Kidney (tissue), 14 donors: ENCODE data around the gene SQOR. TPM values are rescaled to one million over a fixed set of nuclear protein-coding genes. Genes with fewer than 3 reads are reported as not detected.

Experiments
- DNase-seq, 5 donors: peaks; one replicate each; pipeline ENCODE4 v3.0.0-alpha.2; 2013 to 2020
- FAIRE-seq: peaks from 2 replicates; lab custom pipeline; 2012; peaks lifted over from hg19 to GRCh38; lab: Jason Lieb, UNC
- H3K27ac ChIP-seq, 2 donors: one replicate each; pipeline ENCODE4 v1.7.0; 2013; ENCODE audit warnings: low read depth in 2 of 2, low read length in 2 of 2, inconsistent platforms in 1 of 2
- H3K27me3 ChIP-seq: one replicate; pipeline ENCODE4 v1.7.1; 2013; ENCODE audit warnings: low read length, inconsistent platforms; ENCODE audit not compliant: control insufficient read depth, insufficient read depth
- H3K36me3 ChIP-seq, 3 donors: one replicate each; pipeline versions ENCODE4 v1.7.0 to v1.7.1; 2013; ENCODE audit warnings: low read length in 3 of 3, control low read depth in 1 of 3, inconsistent platforms in 1 of 3; ENCODE audit not compliant: insufficient read depth in 3 of 3, control insufficient read depth in 2 of 3
- H3K4me1 ChIP-seq, 3 donors: one replicate each; pipeline versions ENCODE4 v1.7.0 to v1.7.1; 2013; ENCODE audit warnings: low read length in 3 of 3, inconsistent platforms in 1 of 3, low read depth in 1 of 3; ENCODE audit not compliant: control insufficient read depth in 2 of 3, insufficient read depth in 2 of 3
- H3K4me3 ChIP-seq, 3 donors: one replicate each; pipeline versions ENCODE4 v1.7.0 to v1.8.1; 2013; ENCODE audit warnings: low read length in 3 of 3, control low read depth in 1 of 3, inconsistent platforms in 1 of 3
- H3K9ac ChIP-seq, 3 donors: one replicate each; pipeline versions ENCODE4 v1.7.0 to v1.7.1; 2013; ENCODE audit warnings: low read length in 3 of 3, control low read depth in 1 of 3, inconsistent platforms in 1 of 3
- H3K9me3 ChIP-seq, 3 donors: one replicate each; pipeline versions ENCODE4 v1.7.0 to v1.7.1; 2013; ENCODE audit warnings: low read length in 3 of 3, control low read depth in 1 of 3, inconsistent platforms in 1 of 3; ENCODE audit not compliant: control insufficient read depth in 2 of 3, insufficient read depth in 1 of 3
- intact Hi-C: fragments of 100-400 bp; cut with DNase I; formaldehyde crosslinking; loops from one replicate; pipeline ENCODE4 v1.11.1; 2022
- polyA plus RNA-seq: library from polyadenylated mRNA; stranded (reverse); fragments of 350-450 nt; fragmentation: Illumina TruSeq; extraction: RNeasy Lipid Tissue Mini Kit (QIAGEN cat#74804); gene quantifications from one replicate; pipeline ENCODE4 v1.2.3, GENCODE V29; 2014; ENCODE audit warnings: low read depth, low replicate concordance; ENCODE audit not compliant: insufficient read depth
- total RNA-seq: library from RNA; stranded (reverse); fragmentation: NEBNext Ultra II Directional; extraction: Animal tissue kit (Norgen Biotek cat#: 25700); gene quantifications from one replicate; pipeline ENCODE4 v1.2.1, GENCODE V29; 2021
- TF ChIP-seq, protein P1 (sequence below): IDR thresholded peaks from 3 replicates; pipeline ENCODE4 v1.5.1; 2012; ENCODE audit warnings: mild to moderate bottlenecking, moderate library complexity, borderline replicate concordance; ENCODE audit not compliant: insufficient read depth; ENCODE audit errors: extremely low read depth
- donor health status: control.
- donor health status: control.
- donor health status: control.
- donor health status: control.
- donor health status: control.
- donor health status: DM: yes; HTN: yes; CAD: no.
- donor health status: Normal renal cell carcinoma (clear cell type).

The SQOR gene
- total and polyA plus RNA-seq, 2 donors from 2014 or later, result 43.4 to 67.5 TPM

DNA sequence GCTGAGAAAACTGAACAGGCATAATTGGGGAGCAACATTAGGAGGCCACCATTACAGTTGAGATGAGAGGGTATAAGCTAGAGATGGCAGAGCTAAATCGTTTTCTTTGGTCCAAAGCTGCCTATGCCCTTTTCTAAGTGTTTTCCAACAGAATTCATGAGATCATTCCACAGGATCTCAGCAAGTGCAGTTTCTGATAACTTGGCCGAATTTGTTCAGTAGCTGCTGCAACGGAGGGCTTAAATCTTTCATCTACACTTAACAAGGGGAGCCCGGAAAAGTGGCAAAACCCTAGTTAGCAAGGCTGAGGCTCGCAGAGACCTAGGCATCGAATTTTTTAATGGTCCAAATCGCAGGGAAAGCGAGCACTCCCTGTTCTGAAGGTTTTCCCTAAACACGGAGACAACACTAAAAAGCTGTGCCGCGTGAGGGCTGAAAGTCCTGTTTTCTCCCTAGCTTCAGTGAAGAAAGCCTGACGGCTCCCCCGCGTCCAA, 48.2 kb upstream of the SQOR start:
- Histone ChIP-seq H3K9ac (peak overlapping the region; percentile 74 to 100 (median 87)), H3K27me3 (no peaks in the 10 kb centered on the region), H3K9me3 (no peaks in the 10 kb centered on the region), H3K27ac (peak overlapping the region; percentile 100), H3K4me3 (peak overlapping the region; percentile 89 to 100 (median 100)), H3K4me1 (peaks cover 5 to 19% (median 11%) of the 10 kb centered on the region in 3 donors), H3K36me3 (no peaks in the 10 kb centered on the region)
- DNase-seq (no peak), FAIRE-seq (no peak)
- TF ChIP-seq, protein P1, sequence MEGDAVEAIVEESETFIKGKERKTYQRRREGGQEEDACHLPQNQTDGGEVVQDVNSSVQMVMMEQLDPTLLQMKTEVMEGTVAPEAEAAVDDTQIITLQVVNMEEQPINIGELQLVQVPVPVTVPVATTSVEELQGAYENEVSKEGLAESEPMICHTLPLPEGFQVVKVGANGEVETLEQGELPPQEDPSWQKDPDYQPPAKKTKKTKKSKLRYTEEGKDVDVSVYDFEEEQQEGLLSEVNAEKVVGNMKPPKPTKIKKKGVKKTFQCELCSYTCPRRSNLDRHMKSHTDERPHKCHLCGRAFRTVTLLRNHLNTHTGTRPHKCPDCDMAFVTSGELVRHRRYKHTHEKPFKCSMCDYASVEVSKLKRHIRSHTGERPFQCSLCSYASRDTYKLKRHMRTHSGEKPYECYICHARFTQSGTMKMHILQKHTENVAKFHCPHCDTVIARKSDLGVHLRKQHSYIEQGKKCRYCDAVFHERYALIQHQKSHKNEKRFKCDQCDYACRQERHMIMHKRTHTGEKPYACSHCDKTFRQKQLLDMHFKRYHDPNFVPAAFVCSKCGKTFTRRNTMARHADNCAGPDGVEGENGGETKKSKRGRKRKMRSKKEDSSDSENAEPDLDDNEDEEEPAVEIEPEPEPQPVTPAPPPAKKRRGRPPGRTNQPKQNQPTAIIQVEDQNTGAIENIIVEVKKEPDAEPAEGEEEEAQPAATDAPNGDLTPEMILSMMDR, result peak; percentile 6
- intact Hi-C loops, result no loop called here

DNA sequence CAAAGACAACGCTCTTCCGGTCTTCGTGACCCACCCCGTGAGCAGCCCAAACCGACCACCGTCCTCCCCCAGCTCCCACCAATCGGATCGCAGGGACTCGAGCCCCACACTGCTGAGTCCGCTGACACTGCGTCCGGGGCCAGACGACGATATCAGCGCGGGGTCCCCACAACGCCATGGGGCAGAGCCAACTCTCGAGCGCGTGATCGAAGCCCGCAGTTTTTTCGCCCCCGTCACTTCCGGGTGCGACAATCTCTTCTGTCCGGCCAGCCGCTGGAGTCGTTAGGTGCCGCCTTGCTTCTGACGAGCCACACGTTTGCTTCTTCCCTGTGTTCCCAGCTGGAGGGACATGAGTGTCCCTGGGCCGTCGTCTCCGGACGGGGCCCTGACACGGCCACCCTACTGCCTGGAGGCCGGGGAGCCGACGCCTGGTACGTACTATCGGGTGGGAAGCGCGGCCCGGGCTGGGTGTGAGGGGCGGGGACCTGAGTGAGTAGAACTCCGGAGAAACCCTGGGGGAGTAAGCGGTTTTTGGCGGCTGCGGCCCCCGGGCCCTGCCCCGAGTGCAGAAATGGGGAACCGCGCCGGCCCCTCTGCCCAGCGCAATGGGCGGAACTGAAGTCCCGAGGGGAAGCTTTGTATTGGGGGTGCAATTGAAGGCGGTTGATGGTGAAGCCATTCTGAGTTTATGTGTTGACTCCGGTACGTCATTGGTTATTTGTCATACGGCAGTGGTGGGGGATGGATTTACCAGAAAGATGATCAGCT, 47.5 kb upstream of the SQOR start, which contains the start of gene BLOC1S6:
Gene BLOC1S6, plus strand, starts transcription at position 285 of the 768 bp plus-strand sequence. Its CDS starts 65 bp downstream, at position 350.
- no peaks in the 10 kb centered on the region for H3K9me3 ChIP-seq
- no peaks in the 10 kb centered on the region for H3K27me3 ChIP-seq
- TF ChIP-seq, protein P1, result no peak
- no peaks in the 10 kb centered on the region for H3K36me3 ChIP-seq
- peak within 1 kb of the TSS; percentile 100 for H3K27ac ChIP-seq
- FAIRE-seq (no peak), DNase-seq (peak; percentile 96 to 98 (median 96))
- H3K4me3 ChIP-seq, result peak within 1 kb of the TSS; percentile 89 to 100 (median 100)
- intact Hi-C loops, result no loop called here
- peak within 1 kb of the TSS; percentile 74 to 100 (median 87) for H3K9ac ChIP-seq
- peaks cover 5 to 19% (median 11%) of the 10 kb centered on the region in 3 donors for H3K4me1 ChIP-seq

DNA sequence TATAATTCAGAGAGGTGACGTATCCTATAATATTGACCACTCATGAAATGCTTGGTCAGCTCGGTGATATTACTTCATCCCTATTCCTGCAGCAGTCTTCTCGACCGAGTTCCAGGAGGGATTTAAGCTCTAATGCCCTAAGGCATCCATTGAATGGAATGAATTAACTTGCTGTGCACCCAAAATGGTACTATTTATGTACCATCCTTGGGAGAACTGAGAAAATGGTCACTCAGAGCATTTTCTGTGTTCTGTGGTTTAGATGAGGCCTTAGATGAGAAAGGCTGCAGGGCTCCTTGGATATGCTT, 47.0 kb upstream of the SQOR start:
- H3K4me3 ChIP-seq, result peak overlapping the region; percentile 89 to 100 (median 100)
- peak overlapping the region; percentile 100 for H3K27ac ChIP-seq
- no peak for DNase-seq
- intact Hi-C loops, result no loop called here
- no peaks in the 10 kb centered on the region for H3K36me3 ChIP-seq
- peak overlapping the region; percentile 74 to 100 (median 87) for H3K9ac ChIP-seq
- peaks cover 5 to 19% (median 11%) of the 10 kb centered on the region in 3 donors for H3K4me1 ChIP-seq
- TF ChIP-seq, protein P1, result no peak
- FAIRE-seq, result no peak
- no peaks in the 10 kb centered on the region for H3K27me3 ChIP-seq
- no peaks in the 10 kb centered on the region for H3K9me3 ChIP-seq
